NCI-H146 treated with DMSO at 0.1 percent for 48 hours (cell line): Measurements from ENCODE around the gene FKBP3.

Experiments used
- DNase-seq: peaks from one replicate; lab custom pipeline; 2025; ENCODE audit not compliant: unreplicated experiment; lab: John Stamatoyannopoulos, UW

FKBP3 gene

DNA sequence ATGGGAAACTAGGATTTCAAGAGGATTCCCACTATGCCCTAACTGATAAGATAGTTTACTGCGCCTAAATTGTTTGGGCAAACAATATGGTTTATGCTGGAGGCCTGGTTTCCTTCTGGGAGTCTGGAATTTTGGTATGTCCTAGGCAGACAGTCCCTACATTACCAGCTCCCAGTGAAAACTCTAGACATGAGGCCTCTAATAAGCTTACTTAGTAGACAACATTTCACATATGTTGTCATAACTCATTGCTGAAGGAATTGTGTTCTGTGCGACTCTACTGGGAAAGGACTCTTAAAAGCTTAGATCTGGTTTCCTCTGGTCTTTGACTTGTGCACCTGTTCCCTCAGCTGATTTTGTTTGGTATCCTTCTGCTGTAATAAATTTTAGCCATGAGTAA is 68.3 kb downstream of the FKBP3 start:
- DNase-seq, result no peak
